ENCODE results near the gene PBX4.

GRCh38 chr19:19563348-19563848, 55.1 kb downstream of the PBX4 start:
- TF ChIP-seq ZBTB21 (tag by site-specific recombination; IDR thresholded peaks at IDR 0.05) (no peak), ZNF335 (tag by site-specific recombination; conservative IDR thresholded peaks at IDR 0.05) (no peak)
